ENCODE data around the gene ZDHHC11B. TPM values are rescaled to one million over a fixed set of nuclear protein-coding genes. Genes with fewer than 3 reads are reported as not detected.
"Not testable (repeated sequence)": the region's sequence is repeated elsewhere in the genome, so short reads cannot be mapped to it uniquely, and the experiment has no call there.

ZDHHC11B gene
- total RNA-seq, 1 experiment from 2014 or later: 0.42 TPM

GRCh38 chr5:691049-691448, 93.5 kb downstream of the ZDHHC11B start:
- DNase-seq (ENCODE audit: extremely low read depth, low read depth): not testable (repeated sequence)

GRCh38 chr5:690293-690692, 94.2 kb downstream of the ZDHHC11B start:
- DNase-seq (ENCODE audit: extremely low read depth, low read depth): not testable (repeated sequence)

DNA sequence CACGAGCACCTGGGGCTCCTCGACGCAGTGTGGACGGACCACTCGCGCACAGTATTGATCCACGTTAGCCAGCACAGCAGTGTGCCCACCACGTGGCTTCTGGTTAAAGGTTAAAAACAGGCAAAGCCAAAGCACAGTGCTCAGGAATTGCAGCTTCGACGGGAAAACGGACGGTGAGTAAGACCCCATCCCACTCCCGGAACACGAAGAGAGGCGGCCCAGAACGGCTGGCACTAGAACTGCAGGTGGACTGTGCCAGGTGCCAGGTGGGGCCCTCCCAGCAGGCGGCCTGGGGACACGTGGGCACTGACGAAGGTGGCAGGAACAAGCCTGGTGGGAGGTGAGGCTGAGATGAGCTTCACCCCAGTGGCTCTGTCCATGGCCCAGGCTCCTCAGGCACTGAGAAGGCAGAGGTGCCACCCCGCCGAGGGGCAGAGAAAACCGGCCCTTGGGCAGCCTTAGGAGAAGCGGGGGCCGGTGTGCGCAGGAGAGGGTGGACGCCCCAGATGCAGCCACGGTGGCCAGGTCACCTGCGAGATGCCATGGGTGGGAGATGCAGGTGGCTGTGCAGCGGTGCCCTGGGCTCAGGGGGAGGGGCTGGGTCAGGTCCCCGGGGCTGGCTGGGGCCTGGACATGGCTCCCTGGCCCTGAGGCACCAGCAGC, 96.0 kb downstream of the ZDHHC11B start:
- DNase-seq (ENCODE audit: extremely low read depth, low read depth): not testable (repeated sequence)

GRCh38 chr5:686936-687335, 97.6 kb downstream of the ZDHHC11B start:
- not testable (repeated sequence) for DNase-seq (ENCODE audit: extremely low read depth, low read depth)

DNA sequence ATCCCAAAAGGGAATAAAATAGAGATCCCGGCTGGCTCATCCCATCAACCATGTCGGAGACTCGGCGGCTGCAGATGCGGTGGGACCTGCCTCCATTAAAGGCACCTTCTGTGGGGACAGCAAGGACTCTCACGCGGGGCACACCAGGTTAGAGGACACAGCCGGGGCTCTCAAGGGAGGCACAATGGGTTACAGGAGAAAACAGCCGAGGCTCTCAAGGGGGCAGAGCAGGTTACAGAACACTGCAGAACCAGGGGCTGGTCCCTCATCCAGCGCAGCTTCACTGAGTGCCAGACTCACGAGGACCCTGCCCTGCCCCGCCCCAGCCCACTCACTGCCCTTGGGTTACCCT, 98.4 kb downstream of the ZDHHC11B start:
- not testable (repeated sequence) for DNase-seq (ENCODE audit: extremely low read depth, low read depth)

GRCh38 chr5:685262-686171, 99.0 kb downstream of the ZDHHC11B start:
- no peak for DNase-seq (ENCODE audit: extremely low read depth, low read depth)

- no peak for DNase-seq (ENCODE audit: extremely low read depth, low read depth)
Observed at GRCh38 chr5:684751-685216, 99.7 kb downstream of the ZDHHC11B start.

DNA sequence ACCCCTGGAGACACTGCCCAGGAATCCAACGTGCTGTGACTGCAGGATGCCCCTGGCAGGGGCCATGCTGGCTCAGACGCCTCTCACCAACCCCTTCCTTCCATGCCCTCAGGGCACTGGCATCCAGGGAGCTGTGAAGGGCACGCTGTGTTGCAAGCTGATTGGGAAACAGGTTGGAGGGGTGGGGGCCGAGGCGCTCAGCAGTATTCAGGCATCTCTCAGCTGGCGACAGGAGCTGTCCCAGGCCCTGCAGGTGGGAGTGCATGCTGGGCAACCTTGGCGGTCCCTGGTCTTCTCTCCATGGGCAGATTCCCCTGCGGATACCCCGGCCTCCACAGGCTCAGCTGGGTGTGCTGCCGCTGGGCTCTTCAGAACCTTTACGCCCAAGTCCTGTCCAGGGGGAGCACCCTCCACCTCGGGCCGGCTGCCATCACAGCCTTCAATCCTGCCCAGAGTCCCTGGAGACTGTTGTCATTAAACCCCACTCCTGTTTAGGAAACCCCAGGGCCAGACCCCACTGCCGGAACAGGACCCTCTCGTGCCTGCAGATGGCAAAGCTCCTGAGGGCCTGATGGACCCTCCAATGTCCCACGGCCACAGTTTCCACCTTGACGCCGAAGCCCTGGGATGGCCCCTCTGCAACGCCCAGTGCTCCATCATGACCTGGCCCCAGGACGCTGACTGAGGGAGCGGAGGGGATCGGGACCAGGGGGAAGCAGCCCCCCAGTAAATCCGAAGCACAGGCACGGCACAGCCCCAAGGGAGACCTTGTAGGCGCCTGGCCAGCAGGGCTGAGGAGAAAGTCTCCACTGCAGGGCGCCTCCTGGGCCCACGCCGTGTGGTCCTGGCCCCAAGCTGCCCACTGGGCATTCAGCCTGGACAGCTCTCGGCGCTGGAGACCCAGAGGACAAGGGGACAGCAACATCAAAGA, 100.7 kb downstream of the ZDHHC11B start:
- DNase-seq (ENCODE audit: extremely low read depth, low read depth): no peak

DNA sequence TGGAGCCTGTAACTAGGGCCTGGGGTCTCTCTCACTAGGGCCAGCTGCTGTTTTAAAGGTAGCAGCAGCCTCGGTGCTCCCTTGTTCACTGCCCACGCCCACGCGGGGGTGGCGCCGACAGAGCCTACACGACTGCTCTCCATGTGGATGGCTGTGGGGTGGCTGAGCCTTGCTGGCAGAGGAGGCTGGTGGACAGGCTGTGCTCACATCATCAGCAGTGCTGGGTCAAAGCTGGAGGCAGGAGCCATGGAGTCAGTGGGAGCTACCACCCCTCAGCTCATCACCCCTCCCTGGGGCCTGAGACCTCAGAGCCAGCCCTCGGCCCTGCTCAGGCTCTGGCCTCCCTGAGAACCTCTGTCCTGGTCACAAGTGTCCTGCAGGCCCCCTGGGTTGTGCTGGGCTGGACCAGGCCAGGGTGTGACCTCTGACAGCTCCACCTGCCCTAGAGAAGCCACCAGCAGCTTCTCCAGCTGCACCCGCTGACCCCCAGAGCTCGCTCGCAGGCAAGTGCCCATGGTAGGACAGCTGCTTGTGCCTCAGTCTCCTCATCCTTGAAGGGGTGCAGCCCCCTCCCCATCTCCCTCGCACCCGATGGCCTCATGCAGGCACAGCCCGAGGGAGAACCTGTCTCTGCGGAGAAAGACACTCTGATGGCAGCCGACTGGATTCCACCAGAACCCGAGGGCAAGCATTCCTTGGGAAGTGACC, 101.7 kb downstream of the ZDHHC11B start:
- not testable (repeated sequence) for DNase-seq (ENCODE audit: extremely low read depth, low read depth)

DNA sequence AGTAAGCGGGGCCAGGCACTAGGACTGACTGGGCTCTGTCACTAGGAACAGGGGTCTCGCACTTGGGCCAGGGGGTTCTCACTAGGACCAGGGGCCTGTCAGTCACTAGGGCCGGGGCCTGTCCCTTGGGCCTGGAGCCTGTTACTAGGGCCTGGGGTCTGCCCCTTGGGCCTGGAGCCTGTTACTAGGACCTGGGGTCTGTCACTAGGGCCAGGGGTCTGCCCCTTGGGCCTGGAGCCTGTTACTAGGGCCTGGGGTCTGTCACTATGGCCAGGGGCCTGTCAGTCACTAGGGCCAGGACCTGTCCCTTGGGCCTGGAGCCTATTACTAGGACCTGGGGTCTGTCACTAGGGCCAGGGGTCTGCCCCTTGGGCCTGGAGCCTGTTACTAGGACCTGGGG, 102.3 kb downstream of the ZDHHC11B start:
- DNase-seq (ENCODE audit: extremely low read depth, low read depth): not testable (repeated sequence)

GRCh38 chr5:681317-682191, 103.0 kb downstream of the ZDHHC11B start:
- not testable (repeated sequence) for DNase-seq (ENCODE audit: extremely low read depth, low read depth)

DNA sequence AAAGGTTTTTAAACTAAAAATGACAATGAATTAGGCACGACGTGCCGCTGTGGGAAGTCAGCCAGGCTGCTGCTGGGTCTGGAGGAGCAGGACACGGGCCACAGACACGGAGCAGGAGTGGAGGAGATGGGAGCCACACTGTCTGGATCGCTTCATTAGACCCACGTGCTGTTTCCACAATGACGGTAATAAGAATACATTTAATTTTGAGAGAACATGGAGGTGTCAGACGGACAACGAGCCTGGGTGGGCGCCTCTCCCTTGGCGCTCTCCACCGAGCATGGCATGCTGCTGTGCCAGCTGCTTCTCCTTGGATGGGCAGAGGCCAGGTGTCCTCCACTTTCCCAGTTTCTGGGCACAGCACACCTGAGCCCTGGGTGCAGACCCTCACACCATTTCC, 103.7 kb downstream of the ZDHHC11B start:
- not testable (repeated sequence) for DNase-seq (ENCODE audit: extremely low read depth, low read depth)

- DNase-seq (ENCODE audit: extremely low read depth, low read depth): not testable (repeated sequence)
Observed at GRCh38 chr5:680118-680795, 104.3 kb downstream of the ZDHHC11B start.

DNA sequence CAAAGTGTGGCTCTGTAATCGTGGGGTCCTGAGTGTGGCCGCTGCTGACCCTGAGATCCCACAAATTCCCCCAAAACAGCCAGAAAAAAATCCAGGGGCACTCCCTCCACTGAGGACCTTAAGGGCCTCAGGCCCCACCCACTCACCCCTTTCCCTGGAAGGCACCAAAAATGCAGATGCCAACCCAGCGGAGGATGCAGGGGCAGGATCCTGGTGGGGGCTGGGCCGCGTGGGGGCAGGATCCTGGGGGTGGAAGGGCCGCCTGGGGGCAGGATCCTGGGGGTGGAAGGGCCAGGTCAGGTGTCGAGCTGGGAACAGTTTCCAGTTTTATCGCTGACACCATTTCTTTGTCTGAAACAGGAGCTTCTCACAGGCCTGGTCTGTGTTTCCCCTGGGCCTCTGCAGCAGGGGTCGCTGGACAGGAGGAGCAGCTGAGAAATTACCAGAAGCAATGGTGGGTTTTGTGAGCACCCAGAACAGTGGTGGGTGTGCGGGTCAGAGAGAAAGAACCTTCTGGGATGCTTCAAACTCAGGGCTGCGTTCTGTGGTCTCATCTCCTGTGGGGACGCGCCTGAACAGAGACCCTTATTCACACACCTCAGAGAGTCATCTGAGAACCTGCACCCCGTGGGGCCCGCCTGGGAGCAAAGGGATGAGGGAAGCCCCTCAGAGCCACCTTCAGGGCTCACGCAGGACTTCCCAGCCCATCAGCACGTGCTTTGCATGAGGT, 105.2 kb downstream of the ZDHHC11B start:
- not testable (repeated sequence) for DNase-seq (ENCODE audit: extremely low read depth, low read depth)

DNA sequence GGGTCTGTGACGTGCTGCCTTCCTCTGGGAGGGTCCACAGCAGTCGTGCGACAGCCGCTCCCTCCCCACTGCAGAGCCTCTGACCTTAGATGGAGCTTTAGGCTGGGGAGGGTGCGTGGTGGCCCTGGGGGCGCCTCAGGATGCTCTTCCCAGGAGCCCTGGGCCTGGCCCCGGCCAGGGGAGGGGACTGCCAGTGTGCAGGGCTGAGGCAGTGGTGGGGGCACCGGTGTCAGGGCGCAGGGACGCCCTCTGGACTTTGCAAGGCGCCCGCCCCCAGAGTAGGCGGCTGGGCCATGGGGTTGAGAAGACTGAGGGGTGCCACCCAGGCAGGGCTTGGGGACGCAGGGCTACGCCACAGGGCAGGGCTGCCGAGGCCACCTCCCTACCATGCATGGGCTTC, 106.0 kb downstream of the ZDHHC11B start:
- not testable (repeated sequence) for DNase-seq (ENCODE audit: extremely low read depth, low read depth)

- DNase-seq (ENCODE audit: extremely low read depth, low read depth): no peak
Observed at GRCh38 chr5:677131-678101, 107.1 kb downstream of the ZDHHC11B start.

GRCh38 chr5:676699-677076, 107.8 kb downstream of the ZDHHC11B start:
- no peak for DNase-seq (ENCODE audit: extremely low read depth, low read depth)

Data from NCI-H460 (cell line).